Neural progenitor cell (in vitro differentiated cells): Measurements from ENCODE around the gene TEX13B. TPM values are rescaled to one million over a fixed set of nuclear protein-coding genes. Genes with fewer than 3 reads are reported as not detected.

ENCODE experiments used
- DNase-seq: peaks from one replicate; pipeline ENCODE4 v3.0.0-alpha.2; 2016; ENCODE audit warnings: low spot score
- H2AFZ ChIP-seq: fragments of 200-600 bp; sonication (generic); replicated peaks from 2 replicates; pipeline ENCODE4 v1.6.1; 2016; ENCODE audit warnings: antibody characterized with exemption
- H3F3A ChIP-seq: fragments of 200-600 bp; sonication (generic); 2 replicates; pipeline ENCODE4 v1.6.1; 2016; ENCODE audit warnings: antibody characterized with exemption, low read depth
- H3K27ac ChIP-seq: fragments of 200-600 bp; sonication (generic); 2 replicates; pipeline ENCODE4 v1.5.1; 2016; ENCODE audit warnings: mild to moderate bottlenecking
- H3K27me3 ChIP-seq: fragments of 200-600 bp; sonication (generic); 2 replicates; pipeline ENCODE4 v1.6.1; 2016; ENCODE audit warnings: mild to moderate bottlenecking, moderate library complexity
- H3K36me3 ChIP-seq: fragments of 200-600 bp; sonication (generic); 2 replicates; pipeline ENCODE4 v1.5.1; 2016
- H3K4me1 ChIP-seq: fragments of 200-600 bp; sonication (generic); 2 replicates; pipeline ENCODE4 v1.6.1; 2016; ENCODE audit warnings: mixed run types
- H3K4me2 ChIP-seq: fragments of 200-600 bp; sonication (generic); 2 replicates; pipeline ENCODE4 v1.6.1; 2016
- H3K4me3 ChIP-seq: fragments of 200-600 bp; sonication (generic); 2 replicates; pipeline ENCODE4 v1.5.1; 2016
- H3K79me2 ChIP-seq: fragments of 200-600 bp; sonication (generic); 2 replicates; pipeline ENCODE4 v1.6.1; 2016; ENCODE audit warnings: low read depth
- H3K9ac ChIP-seq: fragments of 200-600 bp; sonication (generic); 2 replicates; pipeline ENCODE4 v1.6.1; 2016
- H3K9me3 ChIP-seq: fragments of 200-600 bp; sonication (generic); 2 replicates; pipeline ENCODE4 v1.5.1; 2016; ENCODE audit warnings: low read depth
- H4K20me1 ChIP-seq: fragments of 200-600 bp; sonication (generic); 2 replicates; pipeline ENCODE4 v1.6.1; 2016; ENCODE audit warnings: low read depth
- H3K27ac Mint-ChIP-seq: 3 replicates; pipeline ENCODE4 v1.8.0; 2021; ENCODE audit warnings: mixed read lengths
- H3K27me3 Mint-ChIP-seq: 2 replicates; pipeline ENCODE4 v1.8.0; 2022; ENCODE audit warnings: low read depth, mild to moderate bottlenecking, inconsistent platforms, moderate library complexity, mixed read lengths; ENCODE audit not compliant: insufficient read depth
- H3K36me3 Mint-ChIP-seq: 3 replicates; pipeline ENCODE4 v1.8.0; 2021; ENCODE audit warnings: mixed read lengths
- H3K4me1 Mint-ChIP-seq: 3 replicates; pipeline ENCODE4 v1.8.0; 2021; ENCODE audit warnings: mixed read lengths
- H3K4me3 Mint-ChIP-seq: 3 replicates; pipeline ENCODE4 v1.8.0; 2021; ENCODE audit warnings: mild to moderate bottlenecking, moderate library complexity, mixed read lengths
- H3K9me3 Mint-ChIP-seq: 3 replicates; pipeline ENCODE4 v1.8.0; 2020; ENCODE audit warnings: mixed read lengths
- EZH2 ChIP-seq: fragments of 200-600 bp; sonication (generic); IDR thresholded peaks from 2 replicates; pipeline ENCODE4 v1.6.1; 2017; ENCODE audit warnings: antibody characterized with exemption, mild to moderate bottlenecking, moderate library complexity
- EZH2phosphoT487 ChIP-seq: fragments of 200-600 bp; sonication (generic); IDR thresholded peaks from 2 replicates; pipeline ENCODE4 v1.6.1; 2017; ENCODE audit warnings: antibody characterized with exemption
- total RNA-seq: library from RNA; depleted of rRNA; stranded (reverse); fragments of >200 nt; gene quantifications from 2 replicates; pipeline ENCODE4 v1.2.3, GENCODE V29; 2015; ENCODE audit warnings: low replicate concordance
- TF ChIP-seq, protein P1 (sequence below): fragments of 200-600 bp; sonication (generic); IDR thresholded peaks from 2 replicates; pipeline ENCODE4 v1.5.1; 2017; ENCODE audit warnings: antibody characterized with exemption, mild to moderate bottlenecking

Gene TEX13B, protein sequence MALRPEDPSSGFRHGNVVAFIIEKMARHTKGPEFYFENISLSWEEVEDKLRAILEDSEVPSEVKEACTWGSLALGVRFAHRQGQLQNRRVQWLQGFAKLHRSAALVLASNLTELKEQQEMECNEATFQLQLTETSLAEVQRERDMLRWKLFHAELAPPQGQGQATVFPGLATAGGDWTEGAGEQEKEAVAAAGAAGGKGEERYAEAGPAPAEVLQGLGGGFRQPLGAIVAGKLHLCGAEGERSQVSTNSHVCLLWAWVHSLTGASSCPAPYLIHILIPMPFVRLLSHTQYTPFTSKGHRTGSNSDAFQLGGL
- not detected in 2 replicates for total RNA-seq

DNA sequence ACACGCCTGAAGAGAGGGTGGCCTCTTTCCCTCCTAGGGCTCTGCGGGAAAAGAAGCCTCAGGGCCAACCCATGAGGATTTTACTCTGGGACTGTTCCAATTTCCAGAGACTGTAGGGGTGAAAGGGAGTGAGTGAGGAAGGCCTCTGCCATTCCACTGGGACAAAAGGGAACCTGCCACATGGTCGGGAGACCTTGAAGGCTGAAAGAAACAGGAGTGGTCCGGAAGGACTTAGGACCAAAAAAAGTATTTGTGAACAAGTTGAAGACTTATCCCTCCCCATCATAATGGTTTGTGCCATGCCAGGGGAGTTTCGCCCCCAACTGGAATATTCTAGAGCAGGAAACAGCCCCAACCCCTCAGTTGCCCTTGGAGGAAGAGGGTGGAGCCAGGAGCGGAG lies at the start of gene TEX13B:
TSS of gene TEX13B (minus strand) at position 15 of the 400 bp plus-strand sequence. CDS start 243 bp downstream, outside the sequence.
- Histone ChIP-seq H3K79me2 (no peaks in the 10 kb centered on the region), H3K4me3 (no peak within 1 kb of the TSS), H3K27ac (no peak within 1 kb of the TSS), H3K9me3 (no peaks in the 10 kb centered on the region), H2AFZ (no peak within 1 kb of the TSS), H3K9ac (no peak within 1 kb of the TSS), H3F3A (no peaks in the 10 kb centered on the region), H3K4me2 (no peak within 1 kb of the TSS), H3K27me3 (no peaks in the 10 kb centered on the region), H4K20me1 (no peaks in the 10 kb centered on the region), H3K36me3 (no peaks in the 10 kb centered on the region), H3K4me1 (no peaks in the 10 kb centered on the region)
- Mint-ChIP-seq H3K27ac (no peak within 1 kb of the TSS), H3K4me3 (no peak within 1 kb of the TSS), H3K9me3 (peaks cover 4% of the 10 kb centered on the region), H3K4me1 (peaks cover 4% of the 10 kb centered on the region), H3K36me3 (peaks cover 2% of the 10 kb centered on the region), H3K27me3 (peaks cover 7% of the 10 kb centered on the region)
- TF ChIP-seq EZH2phosphoT487 (no peak), EZH2 (no peak)
- TF ChIP-seq, protein P1, sequence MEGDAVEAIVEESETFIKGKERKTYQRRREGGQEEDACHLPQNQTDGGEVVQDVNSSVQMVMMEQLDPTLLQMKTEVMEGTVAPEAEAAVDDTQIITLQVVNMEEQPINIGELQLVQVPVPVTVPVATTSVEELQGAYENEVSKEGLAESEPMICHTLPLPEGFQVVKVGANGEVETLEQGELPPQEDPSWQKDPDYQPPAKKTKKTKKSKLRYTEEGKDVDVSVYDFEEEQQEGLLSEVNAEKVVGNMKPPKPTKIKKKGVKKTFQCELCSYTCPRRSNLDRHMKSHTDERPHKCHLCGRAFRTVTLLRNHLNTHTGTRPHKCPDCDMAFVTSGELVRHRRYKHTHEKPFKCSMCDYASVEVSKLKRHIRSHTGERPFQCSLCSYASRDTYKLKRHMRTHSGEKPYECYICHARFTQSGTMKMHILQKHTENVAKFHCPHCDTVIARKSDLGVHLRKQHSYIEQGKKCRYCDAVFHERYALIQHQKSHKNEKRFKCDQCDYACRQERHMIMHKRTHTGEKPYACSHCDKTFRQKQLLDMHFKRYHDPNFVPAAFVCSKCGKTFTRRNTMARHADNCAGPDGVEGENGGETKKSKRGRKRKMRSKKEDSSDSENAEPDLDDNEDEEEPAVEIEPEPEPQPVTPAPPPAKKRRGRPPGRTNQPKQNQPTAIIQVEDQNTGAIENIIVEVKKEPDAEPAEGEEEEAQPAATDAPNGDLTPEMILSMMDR: no peak
- no peak for DNase-seq

DNA sequence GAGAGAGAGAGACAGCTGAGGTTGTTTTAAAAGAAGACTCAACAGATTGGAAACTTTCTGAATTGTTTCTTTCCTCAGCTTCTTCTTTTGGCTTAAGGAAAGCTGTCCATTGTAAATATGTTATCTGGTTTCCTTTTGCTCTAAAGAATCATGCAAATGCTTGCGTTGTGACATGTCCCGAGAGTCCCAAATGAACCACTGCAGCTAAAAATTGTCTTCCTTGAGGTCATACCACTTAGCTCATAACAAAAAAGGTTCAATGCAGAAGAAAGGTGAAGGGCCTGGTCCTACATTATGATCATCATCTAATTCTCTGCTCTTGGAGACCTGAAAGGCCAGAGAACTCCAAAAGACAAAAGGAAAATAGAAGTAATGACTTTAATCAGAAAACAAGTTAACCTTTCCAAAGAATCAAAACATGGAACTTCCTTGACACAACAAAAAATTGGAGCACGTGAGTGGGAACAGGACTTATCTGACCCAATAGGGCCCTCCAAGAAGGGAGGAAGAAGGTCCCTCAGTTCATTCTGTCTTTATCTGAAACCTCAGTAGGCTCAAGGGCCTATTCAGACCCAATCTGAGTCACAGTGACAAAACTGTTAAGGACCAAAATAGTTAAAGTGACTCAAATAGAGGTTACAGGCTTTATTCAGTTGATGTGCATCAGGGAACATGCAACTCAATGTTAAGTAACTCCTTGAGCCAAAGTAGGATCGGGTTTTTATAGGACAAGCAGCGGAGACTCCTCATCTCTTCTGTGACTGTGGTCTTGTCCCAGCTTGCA lies 48.0 kb upstream of the TEX13B start:
- TF ChIP-seq EZH2phosphoT487 (no peak), EZH2 (no peak)
- TF ChIP-seq, protein P1: no peak
- H3K27me3 ChIP-seq: no peaks in the 10 kb centered on the region
- H3K4me1 Mint-ChIP-seq: peaks cover 5% of the 10 kb centered on the region
- H3K36me3 ChIP-seq: no peaks in the 10 kb centered on the region
- no peaks in the 10 kb centered on the region for H3K4me1 ChIP-seq
- H2AFZ ChIP-seq: no peak overlapping the region
- no peak overlapping the region for H3K27ac Mint-ChIP-seq
- no peaks in the 10 kb centered on the region for H3F3A ChIP-seq
- no peaks in the 10 kb centered on the region for H3K9me3 Mint-ChIP-seq
- H3K4me3 Mint-ChIP-seq: no peak overlapping the region
- no peaks in the 10 kb centered on the region for H4K20me1 ChIP-seq
- H3K4me3 ChIP-seq: no peak overlapping the region
- no peaks in the 10 kb centered on the region for H3K36me3 Mint-ChIP-seq
- peaks cover 4% of the 10 kb centered on the region for H3K9me3 ChIP-seq
- no peaks in the 10 kb centered on the region for H3K79me2 ChIP-seq
- H3K9ac ChIP-seq: no peak overlapping the region
- peaks cover 2% of the 10 kb centered on the region for H3K27me3 Mint-ChIP-seq
- no peak overlapping the region for H3K27ac ChIP-seq
- no peak for DNase-seq
- no peak overlapping the region for H3K4me2 ChIP-seq

DNA sequence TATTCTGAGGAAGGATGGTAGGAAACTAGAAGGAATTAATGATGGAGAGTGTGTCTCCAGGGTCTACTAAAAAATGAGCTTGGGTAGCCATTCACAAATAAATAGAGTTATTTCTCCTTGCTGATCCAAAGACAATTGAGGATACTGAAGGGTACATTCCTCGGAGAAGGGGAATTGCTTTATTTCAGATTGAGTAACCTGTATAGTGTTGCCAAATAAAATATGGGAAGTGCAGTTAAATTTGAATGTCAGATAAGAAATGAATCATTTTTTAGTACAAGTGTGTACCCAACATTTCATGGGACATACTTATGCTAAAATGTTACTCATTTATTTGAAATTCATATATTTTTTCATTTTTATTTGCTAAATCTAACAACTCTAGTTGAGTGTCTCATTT lies 46.7 kb upstream of the TEX13B start:
- Histone ChIP-seq H3K4me3 (no peak overlapping the region), H3K27me3 (no peaks in the 10 kb centered on the region), H2AFZ (no peak overlapping the region), H3K4me1 (no peaks in the 10 kb centered on the region), H3K4me2 (no peak overlapping the region), H3K79me2 (no peaks in the 10 kb centered on the region), H4K20me1 (no peaks in the 10 kb centered on the region), H3K27ac (no peak overlapping the region), H3K9ac (no peak overlapping the region), H3K36me3 (no peaks in the 10 kb centered on the region), H3K9me3 (peaks cover 7% of the 10 kb centered on the region), H3F3A (no peaks in the 10 kb centered on the region)
- Mint-ChIP-seq H3K4me3 (no peak overlapping the region), H3K9me3 (no peaks in the 10 kb centered on the region), H3K4me1 (peaks cover 4% of the 10 kb centered on the region), H3K27ac (no peak overlapping the region), H3K36me3 (no peaks in the 10 kb centered on the region), H3K27me3 (peaks cover 2% of the 10 kb centered on the region)
- TF ChIP-seq, protein P1: no peak
- TF ChIP-seq EZH2: no peak
- no peak for TF ChIP-seq EZH2phosphoT487
- no peak for DNase-seq
